ENCODE results near the gene STOM.

- TF ChIP-seq ZFX (IDR thresholded peaks at IDR 0.05) (no peak), CTCF (conservative IDR thresholded peaks at IDR 0.05) (no peak)
Measured at GRCh38 chr9:121364886-121365285, 5.2 kb downstream of the STOM start.

Data from C4-2B (cell line).